Kidney (tissue), 14 donors: ENCODE measurements around the gene SMAD3. TPM values are rescaled to one million over a fixed set of nuclear protein-coding genes. Genes with fewer than 3 reads are reported as not detected.

ENCODE experiments used
- DNase-seq, 5 donors: peaks; one replicate each; pipeline ENCODE4 v3.0.0-alpha.2; 2013 to 2020
- FAIRE-seq: peaks from 2 replicates; lab custom pipeline; 2012; peaks lifted over from hg19 to GRCh38; lab: Jason Lieb, UNC
- H3K27ac ChIP-seq, 2 donors: one replicate each; pipeline ENCODE4 v1.7.0; 2013; ENCODE audit warnings: low read depth in 2 of 2, low read length in 2 of 2, inconsistent platforms in 1 of 2
- H3K27me3 ChIP-seq: one replicate; pipeline ENCODE4 v1.7.1; 2013; ENCODE audit warnings: low read length, inconsistent platforms; ENCODE audit not compliant: control insufficient read depth, insufficient read depth
- H3K36me3 ChIP-seq, 3 donors: one replicate each; pipeline versions ENCODE4 v1.7.0 to v1.7.1; 2013; ENCODE audit warnings: low read length in 3 of 3, control low read depth in 1 of 3, inconsistent platforms in 1 of 3; ENCODE audit not compliant: insufficient read depth in 3 of 3, control insufficient read depth in 2 of 3
- H3K4me1 ChIP-seq, 3 donors: one replicate each; pipeline versions ENCODE4 v1.7.0 to v1.7.1; 2013; ENCODE audit warnings: low read length in 3 of 3, inconsistent platforms in 1 of 3, low read depth in 1 of 3; ENCODE audit not compliant: control insufficient read depth in 2 of 3, insufficient read depth in 2 of 3
- H3K4me3 ChIP-seq, 3 donors: one replicate each; pipeline versions ENCODE4 v1.7.0 to v1.8.1; 2013; ENCODE audit warnings: low read length in 3 of 3, control low read depth in 1 of 3, inconsistent platforms in 1 of 3
- H3K9ac ChIP-seq, 3 donors: one replicate each; pipeline versions ENCODE4 v1.7.0 to v1.7.1; 2013; ENCODE audit warnings: low read length in 3 of 3, control low read depth in 1 of 3, inconsistent platforms in 1 of 3
- H3K9me3 ChIP-seq, 3 donors: one replicate each; pipeline versions ENCODE4 v1.7.0 to v1.7.1; 2013; ENCODE audit warnings: low read length in 3 of 3, control low read depth in 1 of 3, inconsistent platforms in 1 of 3; ENCODE audit not compliant: control insufficient read depth in 2 of 3, insufficient read depth in 1 of 3
- CTCF ChIP-seq: IDR thresholded peaks from 3 replicates; pipeline ENCODE4 v1.5.1; 2012; ENCODE audit warnings: mild to moderate bottlenecking, moderate library complexity, borderline replicate concordance; ENCODE audit not compliant: insufficient read depth; ENCODE audit errors: extremely low read depth
- intact Hi-C: fragments of 100-400 bp; cut with DNase I; formaldehyde crosslinking; loops from one replicate; pipeline ENCODE4 v1.11.1; 2022
- polyA plus RNA-seq: library from polyadenylated mRNA; stranded (reverse); fragments of 350-450 nt; fragmentation: Illumina TruSeq; extraction: RNeasy Lipid Tissue Mini Kit (QIAGEN cat#74804); gene quantifications from one replicate; pipeline ENCODE4 v1.2.3, GENCODE V29; 2014; ENCODE audit warnings: low read depth, low replicate concordance; ENCODE audit not compliant: insufficient read depth
- total RNA-seq: library from RNA; stranded (reverse); fragmentation: NEBNext Ultra II Directional; extraction: Animal tissue kit (Norgen Biotek cat#: 25700); gene quantifications from one replicate; pipeline ENCODE4 v1.2.1, GENCODE V29; 2021
- donor health status: control.
- donor health status: control.
- donor health status: control.
- donor health status: control.
- donor health status: control.
- donor health status: DM: yes; HTN: yes; CAD: no.
- donor health status: Normal renal cell carcinoma (clear cell type).

Gene SMAD3
- total and polyA plus RNA-seq, 2 donors from 2014 or later = 10.1 to 58.2 TPM

DNA sequence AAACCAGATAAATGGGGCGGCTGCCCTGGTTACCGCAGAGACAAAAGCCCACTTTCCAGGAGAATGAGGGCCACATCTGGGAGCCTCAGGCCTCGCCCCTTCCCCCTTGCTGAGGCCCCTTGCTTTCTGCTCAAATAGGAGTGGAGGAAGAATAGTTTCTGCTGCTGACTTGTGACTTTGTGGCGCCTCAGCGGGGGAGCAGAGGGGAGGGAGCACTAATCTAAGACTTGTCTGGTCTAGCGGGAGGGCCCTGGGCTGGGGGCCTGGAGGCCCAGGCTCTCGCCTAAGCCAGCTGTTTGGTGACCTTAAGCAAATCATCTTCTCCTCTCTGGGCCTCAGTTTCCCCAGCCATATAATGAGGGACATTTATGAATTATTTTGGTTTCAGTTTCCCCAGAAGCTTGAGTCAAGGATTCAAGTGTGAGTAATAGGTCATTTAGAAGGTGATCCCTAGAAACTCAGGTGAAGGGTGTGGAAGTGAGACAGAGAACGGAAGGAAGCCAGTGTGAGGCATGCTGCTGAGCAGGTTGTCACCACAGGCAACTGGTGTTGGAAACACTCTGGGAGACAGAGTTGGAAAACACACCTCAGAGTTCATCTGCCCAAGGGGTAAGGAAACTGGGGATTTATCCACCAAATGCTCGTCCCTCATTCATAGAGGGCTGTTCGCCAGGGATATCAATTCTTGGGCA, 25.9 kb upstream of the SMAD3 start:
- FAIRE-seq (no peak), DNase-seq (peak in 3 of 5 donors; percentile 29 to 61 (median 51))
- TF ChIP-seq CTCF = no peak
- H3K4me3 ChIP-seq = no peak overlapping the region
- H3K27me3 ChIP-seq = no peaks in the 10 kb centered on the region
- H3K27ac ChIP-seq = no peak overlapping the region
- H3K4me1 ChIP-seq = peaks cover 0 to 25% (median 9%) of the 10 kb centered on the region in 3 donors
- intact Hi-C loops = no loop called here
- no peaks in the 10 kb centered on the region for H3K9me3 ChIP-seq
- no peak overlapping the region for H3K9ac ChIP-seq
- H3K36me3 ChIP-seq = no peaks in the 10 kb centered on the region

GRCh38 chr15:67040277-67040676, 25.1 kb upstream of the SMAD3 start:
- Histone ChIP-seq H3K4me3 (no peak overlapping the region), H3K27me3 (no peaks in the 10 kb centered on the region), H3K36me3 (no peaks in the 10 kb centered on the region), H3K9me3 (no peaks in the 10 kb centered on the region), H3K4me1 (peaks cover 0 to 27% (median 9%) of the 10 kb centered on the region in 3 donors), H3K9ac (no peak overlapping the region), H3K27ac (no peak overlapping the region)
- FAIRE-seq = no peak
- intact Hi-C loops = no loop called here
- no peak for DNase-seq
- no peak for TF ChIP-seq CTCF

GRCh38 chr15:67042551-67043142, 22.8 kb upstream of the SMAD3 start:
- Histone ChIP-seq H3K36me3 (no peaks in the 10 kb centered on the region), H3K4me1 (peaks cover 0 to 37% (median 9%) of the 10 kb centered on the region in 3 donors), H3K27ac (no peak overlapping the region), H3K4me3 (no peak overlapping the region), H3K9ac (no peak overlapping the region), H3K27me3 (no peaks in the 10 kb centered on the region), H3K9me3 (no peaks in the 10 kb centered on the region)
- TF ChIP-seq CTCF = no peak
- no peak for DNase-seq
- no peak for FAIRE-seq
- intact Hi-C loops = no loop called here
